GM21390 (cell line): ENCODE results near the gene NBEAL2.

Experiments
- ATAC-seq: cut with Tn5 transposase; IDR thresholded peaks from one replicate; pipeline ENCODE4 v1.9.1; 2021; ENCODE audit not compliant: unreplicated experiment

The NBEAL2 gene

GRCh38 chr3:46984591-46985459 lies 5.4 kb downstream of the NBEAL2 start:
- no peak for ATAC-seq

DNA sequence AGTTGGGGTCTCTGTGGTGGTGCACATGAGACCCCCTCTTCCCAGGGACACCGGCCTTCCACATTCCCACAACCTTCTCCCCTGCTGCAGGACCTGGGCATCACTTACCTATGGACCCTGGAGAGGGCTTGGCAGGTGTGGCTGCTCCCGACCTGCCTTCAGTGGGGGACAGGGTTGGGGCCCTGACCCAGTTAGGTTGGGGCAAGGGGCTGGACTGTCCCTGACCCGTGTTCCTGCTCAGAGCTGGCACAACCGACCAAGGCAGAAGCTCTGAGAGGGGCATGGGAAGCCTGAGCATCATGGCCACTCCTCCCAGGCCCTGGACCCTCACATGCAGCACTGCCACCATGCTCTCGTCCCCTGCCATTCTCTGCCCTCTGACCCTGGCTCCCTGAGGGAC lies 6.1 kb downstream of the NBEAL2 start:
- ATAC-seq, result no peak

DNA sequence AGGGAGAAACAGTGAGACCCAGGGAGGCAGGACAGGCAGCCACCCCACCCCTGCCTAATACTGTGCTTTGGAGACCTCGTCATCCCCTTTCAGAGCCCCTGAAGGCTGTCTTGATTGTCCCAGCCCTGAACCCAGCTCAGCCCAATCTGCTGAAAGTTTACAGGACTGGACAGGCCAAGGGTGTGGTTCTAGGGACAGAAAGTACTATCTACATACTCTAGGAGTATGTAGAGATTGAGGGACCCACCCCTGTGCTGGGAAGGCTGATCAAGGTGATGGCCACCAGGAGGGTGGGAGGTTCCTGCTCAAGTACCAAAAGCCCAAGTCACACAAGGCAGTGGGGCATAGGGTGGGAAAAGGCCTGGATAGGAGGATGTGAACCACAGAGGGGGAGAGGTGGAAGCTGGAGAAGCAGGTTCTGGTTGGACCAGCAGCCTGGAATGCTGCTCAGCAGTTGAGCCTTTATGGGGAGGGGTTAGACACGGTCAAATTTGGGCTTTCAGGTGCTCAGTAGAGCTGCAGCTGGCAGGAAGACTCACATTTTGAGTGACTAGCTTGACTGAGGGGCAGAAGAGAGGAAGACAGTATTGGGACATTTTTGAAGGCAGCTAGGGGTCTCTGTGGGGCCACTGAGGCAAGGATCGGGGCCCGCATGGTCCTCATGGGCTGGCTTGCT lies 6.7 kb downstream of the NBEAL2 start:
- ATAC-seq, result no peak

GRCh38 chr3:46986782-46987310 lies 7.4 kb downstream of the NBEAL2 start:
- no peak for ATAC-seq

GRCh38 chr3:46987319-46987742 lies 7.9 kb downstream of the NBEAL2 start:
- no peak for ATAC-seq

GRCh38 chr3:46987743-46988401 lies 8.4 kb downstream of the NBEAL2 start:
- peak; percentile 76 for ATAC-seq

GRCh38 chr3:46988616-46989015 lies 9.2 kb downstream of the NBEAL2 start:
- ATAC-seq, result no peak

GRCh38 chr3:46989146-46989810 lies 9.8 kb downstream of the NBEAL2 start:
- no peak for ATAC-seq

DNA sequence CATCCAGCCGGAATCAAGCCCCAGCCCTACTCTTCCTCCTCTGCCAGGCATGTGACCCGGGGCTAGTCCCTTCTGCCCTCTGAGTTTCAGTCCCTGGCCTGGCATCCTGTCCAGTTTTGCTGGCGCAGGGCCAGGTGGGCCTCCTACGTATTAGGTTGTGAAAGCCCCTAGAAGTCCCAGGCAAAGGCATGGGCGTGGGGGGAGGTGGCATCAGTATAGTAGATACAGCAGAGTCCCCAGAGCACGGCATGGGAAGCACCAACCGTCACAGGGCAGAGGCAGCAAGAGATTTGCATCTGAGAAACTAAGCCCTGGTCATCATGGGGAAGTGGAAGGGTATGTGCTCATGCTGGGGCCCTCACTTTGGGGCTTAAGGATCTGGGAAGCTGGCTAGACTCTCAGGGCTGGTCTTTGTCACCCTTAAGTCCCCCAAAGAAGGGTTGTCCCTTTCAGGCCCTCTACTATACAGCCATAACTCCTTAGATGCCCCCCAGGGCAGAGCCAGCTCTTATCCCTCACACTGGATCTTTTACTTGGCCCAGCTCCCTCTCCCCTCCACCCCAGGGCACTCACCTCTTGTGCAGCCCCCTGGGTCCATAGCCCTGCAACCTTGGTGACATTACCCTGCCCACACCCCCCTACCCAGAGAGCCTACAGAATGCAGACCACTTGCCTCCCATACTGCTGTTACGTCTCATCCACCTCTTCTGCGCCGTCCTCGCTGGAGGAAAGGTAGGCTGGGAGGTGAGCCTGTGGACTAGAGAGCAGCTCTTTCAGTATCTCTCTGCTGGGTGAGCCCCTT lies 11.3 kb downstream of the NBEAL2 start:
- ATAC-seq, result peak; percentile 30

DNA sequence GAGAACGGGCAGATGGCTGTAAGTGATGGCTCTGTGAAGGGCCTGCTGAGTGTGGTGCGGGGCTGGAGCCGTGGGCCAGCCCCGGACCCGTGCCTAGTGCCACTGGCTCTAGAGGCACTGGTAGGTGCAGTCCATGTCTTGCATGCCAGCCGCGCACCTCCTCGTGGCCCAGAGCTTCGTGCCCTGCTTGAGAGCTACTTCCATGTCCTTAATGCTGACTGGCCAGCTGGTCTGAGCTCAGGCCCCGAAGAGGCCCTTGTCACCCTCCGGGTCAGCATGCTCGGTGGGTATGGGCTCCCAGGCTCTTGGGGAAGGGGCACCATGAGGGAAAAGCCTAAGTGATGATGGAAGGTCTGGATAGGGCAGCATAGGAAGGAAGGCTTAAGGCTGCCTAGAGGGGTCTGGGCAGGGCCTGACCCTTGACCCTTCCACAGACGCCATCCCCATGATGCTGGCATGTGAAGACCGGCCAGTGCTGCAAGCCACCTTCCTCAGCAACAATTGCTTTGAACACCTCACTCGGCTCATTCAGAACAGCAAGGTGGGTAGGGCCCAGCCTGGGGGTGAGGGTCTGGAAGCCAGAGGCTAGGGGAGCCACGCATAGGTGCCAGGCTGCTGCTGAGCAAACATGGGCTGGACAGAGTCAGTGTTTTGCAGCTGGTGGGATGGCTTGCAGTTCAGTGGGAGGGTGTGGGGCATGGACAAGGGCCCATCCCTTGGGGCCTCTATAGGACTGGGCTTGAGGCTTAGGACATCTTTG lies 12.1 kb downstream of the NBEAL2 start:
- no peak for ATAC-seq

GRCh38 chr3:46992231-46992630 lies 12.8 kb downstream of the NBEAL2 start:
- no peak for ATAC-seq

DNA sequence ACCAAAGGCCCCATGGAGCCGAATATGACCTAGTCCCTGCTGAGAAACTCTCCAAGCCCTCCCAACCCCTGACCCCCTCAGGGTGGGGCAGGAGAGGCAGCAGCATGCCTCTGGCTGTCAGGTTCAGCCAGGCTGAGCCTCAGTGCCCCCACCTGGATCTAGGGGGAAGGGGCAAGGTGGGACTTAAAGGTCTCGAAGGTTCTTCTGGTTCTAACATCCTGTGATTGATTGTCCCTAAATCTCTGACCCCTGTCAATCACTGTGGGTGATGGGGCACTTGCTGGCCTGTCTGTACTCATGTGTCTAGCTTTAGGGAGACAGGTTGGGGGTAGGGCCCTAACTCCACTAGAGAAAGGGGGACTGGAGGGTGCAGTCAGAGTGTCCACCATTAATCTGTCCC lies 13.8 kb downstream of the NBEAL2 start:
- ATAC-seq, result no peak

DNA sequence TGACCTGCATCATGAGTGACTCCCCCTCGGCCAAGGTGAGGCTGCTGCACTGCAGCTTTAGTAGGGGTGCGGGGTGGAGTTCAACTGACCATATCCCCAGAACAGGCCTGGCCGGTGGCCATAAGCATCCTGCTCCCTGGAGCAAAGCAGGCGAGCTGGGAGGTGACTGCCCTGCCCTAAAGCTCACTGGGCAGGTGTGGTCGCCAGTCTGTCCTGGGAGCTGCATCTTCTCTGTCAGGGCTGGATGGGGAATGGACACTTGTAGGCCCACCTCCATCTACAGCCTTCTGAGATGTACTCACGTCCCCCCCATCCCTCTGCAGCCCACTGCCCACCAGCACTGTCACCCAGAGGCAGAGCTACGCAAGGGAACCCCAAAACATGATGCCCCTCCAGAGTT lies 14.5 kb downstream of the NBEAL2 start:
- no peak for ATAC-seq

DNA sequence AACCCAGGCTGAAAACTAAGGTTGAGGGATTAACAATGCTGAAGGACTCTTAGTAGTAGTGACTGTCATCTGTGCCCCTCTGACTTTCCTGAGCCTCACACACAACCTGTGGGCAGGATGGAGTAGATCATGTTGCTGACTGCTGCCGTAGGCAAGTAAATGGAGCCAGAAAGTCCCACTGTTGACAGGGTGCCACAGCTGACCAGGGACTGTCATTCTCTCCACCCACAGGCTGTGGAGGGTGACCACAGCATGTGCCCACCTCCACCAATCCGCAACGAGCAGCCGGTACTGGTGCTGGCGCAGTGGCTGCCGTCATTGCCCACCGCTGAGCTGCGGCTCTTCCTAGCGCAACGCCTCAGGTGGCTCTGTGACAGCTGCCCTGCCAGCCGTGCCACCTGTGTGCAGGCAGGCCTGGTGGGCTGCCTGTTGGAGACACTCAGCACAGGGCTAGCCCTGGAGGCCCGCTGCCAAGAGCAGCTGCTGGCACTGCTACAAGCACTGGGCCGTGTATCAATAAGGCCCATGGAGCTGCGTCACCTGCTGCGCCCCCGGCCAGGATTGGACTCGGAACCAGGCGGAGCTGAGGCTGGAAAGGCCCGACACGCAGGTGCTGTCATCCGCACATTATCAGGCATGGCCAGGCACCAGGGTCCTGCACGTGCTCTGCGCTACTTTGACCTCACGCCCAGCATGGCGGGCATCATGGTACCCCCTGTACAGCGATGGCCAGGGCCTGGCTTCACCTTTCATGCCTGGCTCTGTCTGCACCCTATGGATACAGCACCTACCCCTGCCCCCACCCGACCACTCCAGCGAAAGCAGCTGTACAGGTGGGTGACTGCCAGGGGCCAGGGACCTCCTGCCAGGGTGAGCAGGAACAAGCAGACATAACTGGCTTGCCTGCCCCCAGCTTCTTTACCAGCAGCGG lies 15.6 kb downstream of the NBEAL2 start:
- no peak for ATAC-seq

GRCh38 chr3:46995901-46996562 lies 16.6 kb downstream of the NBEAL2 start:
- ATAC-seq, result no peak

GRCh38 chr3:46996689-46997452 lies 17.4 kb downstream of the NBEAL2 start:
- no peak for ATAC-seq

DNA sequence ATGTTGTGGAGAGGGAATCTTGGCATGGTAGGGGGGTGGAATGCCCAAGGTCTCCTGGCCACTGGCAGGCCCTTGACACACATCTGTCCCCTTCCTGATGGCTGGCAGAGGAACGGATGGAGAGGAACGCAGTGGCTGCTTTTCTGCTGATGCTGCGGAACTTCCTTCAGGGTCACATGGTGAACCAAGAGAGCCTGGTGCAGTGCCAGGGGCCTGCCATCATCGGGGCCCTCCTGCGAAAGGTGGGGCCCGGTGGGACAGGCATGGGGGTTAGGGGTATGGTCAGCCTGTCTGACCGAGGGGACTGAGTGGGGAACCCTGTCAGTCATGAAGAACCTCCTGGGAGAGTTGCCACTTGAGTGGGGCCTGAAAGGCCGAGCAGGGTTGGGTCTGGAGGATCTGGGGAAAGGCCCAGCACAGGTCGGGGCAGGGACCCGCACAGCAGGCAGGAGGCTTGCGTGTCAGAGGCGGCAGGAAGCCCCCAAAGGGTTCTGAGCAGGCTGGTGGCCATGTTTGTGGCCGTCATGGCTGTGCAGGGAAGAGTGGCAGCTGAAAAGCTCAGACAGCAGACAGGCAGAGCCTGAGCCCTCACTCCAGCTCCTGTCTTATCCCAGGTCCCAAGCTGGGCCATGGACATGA lies 18.1 kb downstream of the NBEAL2 start:
- ATAC-seq, result no peak
